NT2/D1 (cell line): ENCODE results near the gene ITGA6.

Experiments
- SUZ12 ChIP-seq: IDR thresholded peaks from 2 replicates; pipeline ENCODE4 v1.6.1; 2011; ENCODE audit not compliant: insufficient read length, insufficient read depth; ENCODE audit errors: extremely low read depth
- YY1 ChIP-seq: IDR thresholded peaks from 2 replicates; pipeline ENCODE4 v1.6.1; 2011; ENCODE audit not compliant: insufficient read length, insufficient read depth
- ZNF274 ChIP-seq: IDR thresholded peaks from 2 replicates; pipeline ENCODE4 v1.6.1; 2011; ENCODE audit warnings: mild to moderate bottlenecking, low read depth, low read length

DNA sequence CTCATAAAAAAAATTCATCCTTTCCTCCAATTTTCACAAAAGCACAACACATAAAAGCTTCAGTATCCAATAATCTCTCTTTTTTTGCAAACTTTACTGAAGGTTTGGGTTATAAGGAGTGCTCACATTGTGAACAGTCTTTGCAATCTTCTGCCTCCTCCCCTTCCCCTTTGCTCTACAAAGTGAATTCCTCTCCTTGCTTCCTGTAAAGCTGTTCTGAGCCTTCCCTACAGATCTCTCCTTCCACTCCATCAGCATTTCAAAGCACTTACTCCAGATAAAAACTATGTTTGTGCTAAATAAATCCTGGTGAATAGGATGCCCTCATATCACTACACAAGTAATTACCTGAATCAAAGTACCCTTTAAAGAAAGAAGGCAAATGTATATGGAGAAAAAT, 123.9 kb downstream of the ITGA6 start:
- TF ChIP-seq SUZ12 = no peak
- TF ChIP-seq ZNF274 = no peak
- TF ChIP-seq YY1 = no peak
